Spleen (tissue), 7 donors: Measurements from ENCODE around the gene TNS1.

Experiments
- CTCF ChIP-seq, 11 experiments: fragments of 200-600 bp in 7 of 11; fragments of 450-650 bp in 4 of 11; sonication (generic) in 4 of 11; IDR thresholded peaks in 8 of 11; conservative IDR thresholded peaks in 3 of 11; 1 replicate in 7 of 11; 2 replicates in 4 of 11; pipeline versions ENCODE4 v1.4.0 to v1.8.0; 2016 to 2021; ENCODE audit warnings: antibody characterized with exemption in 11 of 11, inconsistent platforms in 4 of 11, mild to moderate bottlenecking in 1 of 11
- POLR2A ChIP-seq, 3 donors: fragments of 450-650 bp; IDR thresholded peaks; one replicate each; pipeline ENCODE4 v1.5.1; 2017; ENCODE audit warnings: antibody characterized with exemption in 3 of 3, mild to moderate bottlenecking in 1 of 3
- donor health status: DM: no; HTN: no; CAD: no; lungs with moderate emphysema.
- donor health status: DM: no; HTN: no; CAD: no.
- donor health status: DM: no; HTN: no; CAD: no.

GRCh38 chr2:217809736-217810135, 193.1 kb downstream of the TNS1 start:
- TF ChIP-seq CTCF (IDR thresholded peaks at IDR 0.05 in 8 of 11, conservative IDR thresholded peaks at IDR 0.05 in 3 of 11) (no peak), POLR2A (IDR thresholded peaks at IDR 0.05) (no peak)
